T47D (cell line): ENCODE measurements around the gene MYOT.

Experiments
- DNase-seq, 2 experiments: peaks; one replicate each; pipeline versions ENCODE4 v3.0.0 to v3.0.0-alpha.2; 2011 to 2012; ENCODE audit warnings: low read depth in 1 of 2, low spot score in 1 of 2
- JUND ChIP-seq: IDR thresholded peaks from 2 replicates; pipeline ENCODE4 v1.6.1; 2012; ENCODE audit warnings: low read depth
- in situ Hi-C: cut with HindIII; loops from 2 replicates; pipeline ENCODE4 v1.10.0; 2016; ENCODE audit warnings: low sequenced_read_pairs, low pct_unique_long_range_greater_than_20kb

The MYOT gene, protein sequence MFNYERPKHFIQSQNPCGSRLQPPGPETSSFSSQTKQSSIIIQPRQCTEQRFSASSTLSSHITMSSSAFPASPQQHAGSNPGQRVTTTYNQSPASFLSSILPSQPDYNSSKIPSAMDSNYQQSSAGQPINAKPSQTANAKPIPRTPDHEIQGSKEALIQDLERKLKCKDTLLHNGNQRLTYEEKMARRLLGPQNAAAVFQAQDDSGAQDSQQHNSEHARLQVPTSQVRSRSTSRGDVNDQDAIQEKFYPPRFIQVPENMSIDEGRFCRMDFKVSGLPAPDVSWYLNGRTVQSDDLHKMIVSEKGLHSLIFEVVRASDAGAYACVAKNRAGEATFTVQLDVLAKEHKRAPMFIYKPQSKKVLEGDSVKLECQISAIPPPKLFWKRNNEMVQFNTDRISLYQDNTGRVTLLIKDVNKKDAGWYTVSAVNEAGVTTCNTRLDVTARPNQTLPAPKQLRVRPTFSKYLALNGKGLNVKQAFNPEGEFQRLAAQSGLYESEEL

DNA sequence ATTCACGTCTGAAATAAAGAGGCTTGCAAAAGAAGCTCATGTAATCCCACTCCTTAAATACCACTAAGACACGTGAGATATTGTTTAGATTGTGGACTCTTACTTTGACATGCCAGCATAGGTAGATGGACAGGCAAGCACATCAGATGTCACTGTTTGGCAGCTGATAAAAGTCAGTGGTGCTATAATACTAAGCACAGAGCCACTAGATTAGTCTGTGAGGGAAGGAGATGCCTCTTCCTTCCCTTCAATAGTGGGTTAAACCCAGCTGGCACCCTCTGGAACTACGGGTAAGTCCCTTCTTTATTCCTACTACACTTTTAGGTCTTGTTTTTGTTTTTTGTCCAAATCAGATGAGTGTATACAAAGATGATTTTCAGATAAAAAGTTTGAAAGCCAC, at the start of gene MYOT:
Gene MYOT, plus strand, starts transcription at position 197 of the 400 bp plus-strand sequence. CDS start 2,792 bp downstream, outside the sequence.
- in situ Hi-C loops = no loop called here
- DNase-seq = no peak

DNA sequence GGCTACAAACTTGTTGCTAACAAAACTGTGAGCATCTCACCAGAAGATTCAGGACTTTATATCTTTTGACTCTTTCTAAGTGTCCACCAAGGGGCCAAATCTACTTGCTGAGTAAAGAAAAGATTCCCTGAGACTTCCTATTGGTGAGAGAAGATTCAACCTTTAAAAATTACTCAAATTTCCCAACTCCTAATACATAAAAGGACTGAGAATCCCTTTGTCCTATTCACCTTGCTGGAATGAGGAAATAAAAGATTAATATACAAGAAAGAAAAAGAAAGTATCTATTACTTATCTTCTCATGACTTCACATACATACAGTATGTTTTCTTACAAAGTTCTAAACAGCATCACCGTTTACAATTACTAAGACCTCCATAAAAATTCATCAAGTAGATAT, 47.9 kb upstream of the MYOT start:
- in situ Hi-C loops = no loop called here
- TF ChIP-seq JUND = no peak
- DNase-seq = no peak

More for the DNA sequence above, at the start of gene MYOT:
- no peak for TF ChIP-seq JUND

GRCh38 chr5:137822158-137822764, 45.4 kb upstream of the MYOT start:
- TF ChIP-seq JUND = no peak
- DNase-seq = peak; percentile 41 to 74
- in situ Hi-C loops = no loop called here

- in situ Hi-C loops = no loop called here
- DNase-seq = no peak
- no peak for TF ChIP-seq JUND
These were observed 44.7 kb upstream of the MYOT start for GRCh38 chr5:137822984-137823383.

GRCh38 chr5:137825165-137825564, 42.5 kb upstream of the MYOT start:
- in situ Hi-C loops = no loop called here
- TF ChIP-seq JUND = no peak
- no peak for DNase-seq

DNA sequence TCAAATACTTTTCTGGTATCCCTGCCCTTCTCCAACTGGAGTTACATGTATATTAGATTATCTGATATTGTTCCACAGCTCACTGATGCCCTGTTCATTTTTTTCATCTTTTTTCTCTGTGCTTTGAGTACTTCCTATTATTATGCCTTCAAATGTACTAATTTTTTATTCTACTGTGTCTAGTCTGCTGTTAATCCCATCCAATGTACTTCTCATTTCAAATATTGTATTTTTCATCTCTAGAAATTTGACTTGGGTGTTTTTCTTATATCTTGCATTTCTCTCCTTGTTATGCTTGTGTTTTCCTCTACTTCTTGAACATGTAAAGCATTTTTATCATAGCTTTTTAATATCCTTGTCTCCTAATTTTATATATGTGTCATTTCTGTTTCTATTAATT, 41.6 kb upstream of the MYOT start:
- no peak for DNase-seq
- in situ Hi-C loops = no loop called here
- TF ChIP-seq JUND = no peak

DNA sequence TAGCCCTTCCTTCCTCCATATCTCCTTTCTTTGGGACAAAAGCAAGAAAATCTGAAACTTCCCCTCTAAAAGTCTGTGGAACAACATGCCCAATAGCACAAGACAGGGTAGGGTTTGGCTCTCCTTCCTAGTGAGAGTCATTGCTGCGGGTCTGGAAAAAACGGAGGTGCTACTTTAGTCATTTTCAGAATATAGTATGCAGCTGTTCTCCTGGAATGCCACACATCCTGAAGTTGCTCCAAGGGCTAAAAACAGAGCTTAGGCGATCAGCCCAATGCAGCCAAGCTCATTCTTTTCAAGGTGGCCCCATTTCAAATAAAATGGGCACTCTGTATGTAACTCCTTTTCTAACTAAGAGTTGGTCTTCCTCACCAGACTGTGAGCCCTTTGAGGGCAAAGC, 39.5 kb upstream of the MYOT start:
- TF ChIP-seq JUND = no peak
- no peak for DNase-seq
- in situ Hi-C loops = no loop called here

DNA sequence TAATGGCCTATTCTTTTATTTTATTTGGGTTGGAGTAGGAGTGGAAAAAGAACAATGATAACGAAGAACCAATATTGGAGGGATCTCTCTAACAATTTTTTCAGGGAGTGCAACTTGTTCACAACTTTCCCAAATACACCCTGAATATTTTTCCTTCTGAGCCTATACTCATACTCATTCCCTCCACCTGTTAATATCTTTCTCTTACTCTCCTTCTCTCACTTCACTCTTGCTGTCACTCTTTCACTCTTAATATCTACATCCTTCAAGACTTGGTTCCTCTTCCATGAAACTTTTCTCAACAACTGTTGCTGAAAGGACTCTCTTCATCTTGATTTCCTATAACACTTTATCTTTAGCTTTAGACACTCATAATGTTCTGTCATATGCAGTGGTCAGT, 39.0 kb upstream of the MYOT start:
- DNase-seq = no peak
- in situ Hi-C loops = no loop called here
- TF ChIP-seq JUND = no peak

GRCh38 chr5:137831105-137831504, 36.6 kb upstream of the MYOT start:
- in situ Hi-C loops = no loop called here
- DNase-seq = no peak
- no peak for TF ChIP-seq JUND

GRCh38 chr5:137831526-137831925, 36.1 kb upstream of the MYOT start:
- in situ Hi-C loops = no loop called here
- no peak for DNase-seq
- no peak for TF ChIP-seq JUND

GRCh38 chr5:137832416-137832815, 35.2 kb upstream of the MYOT start:
- in situ Hi-C loops = no loop called here
- DNase-seq = no peak
- TF ChIP-seq JUND = no peak

DNA sequence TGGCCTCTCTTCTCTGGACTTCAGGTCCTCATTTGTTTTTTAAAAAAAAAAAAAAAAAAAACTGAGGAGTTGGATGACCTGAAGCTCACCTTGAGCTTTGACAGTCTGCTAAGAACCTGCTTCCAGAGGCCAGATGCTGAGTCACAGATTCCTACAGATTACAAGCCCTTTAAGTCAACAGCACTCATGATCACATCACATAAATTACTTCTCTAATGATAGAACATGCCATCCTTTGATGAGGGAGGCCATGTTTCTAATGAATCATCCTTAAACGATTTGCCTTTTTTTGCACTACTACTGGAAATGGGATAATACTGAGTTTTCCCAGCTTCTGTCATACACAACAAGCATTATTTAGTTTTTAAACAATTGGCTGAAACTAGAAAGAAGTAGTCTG, 34.2 kb upstream of the MYOT start:
- peak in 1 of 2 experiments; percentile 35 for DNase-seq

GRCh38 chr5:137834498-137835049, 33.1 kb upstream of the MYOT start:
- no peak for DNase-seq
- TF ChIP-seq JUND = no peak
- in situ Hi-C loops = no loop called here

More for the DNA sequence above, 34.2 kb upstream of the MYOT start:
- in situ Hi-C loops = no loop called here
- no peak for TF ChIP-seq JUND
